PC-3 (cell line): ENCODE data around the gene HDAC9. TPM values are rescaled to one million over a fixed set of nuclear protein-coding genes. Genes with fewer than 3 reads are reported as not detected.

ENCODE experiments used
- ATAC-seq: fragments of 200-7000 bp; cut with Tn5 transposase; 2 replicates; pipeline ENCODE4 v1.9.1; 2020; ENCODE audit warnings: mild to moderate bottlenecking, moderate library complexity
- BruUV-seq: library from RNA; stranded (reverse); fragments of 400-500 nt; replicated peaks from 2 replicates; lab custom pipeline; 2021; lab: Mats Ljungman, UMichigan
- CTCF ChIA-PET: fragments of 300-600 bp; sonication (Branson Sonifier 250); formaldehyde crosslinking; loops from one replicate; lab custom pipeline; 2022; ENCODE audit warnings: antibody characterized with exemption; lab: Charles Lee
- POLR2A ChIA-PET: fragments of 300-600 bp; sonication (Branson Sonifier 250); formaldehyde crosslinking; loops from one replicate; lab custom pipeline; 2022; ENCODE audit warnings: antibody characterized with exemption; ENCODE audit not compliant: unreplicated experiment; lab: Charles Lee
- DNase-seq: peaks from one replicate; pipeline ENCODE4 v3.0.0-alpha.2; 2015
- H2AFZ ChIP-seq: fragments of 300-600 bp; sonication (generic); 2 replicates; pipeline ENCODE4 v1.6.0; 2016; ENCODE audit warnings: antibody characterized with exemption, low read length
- H3F3A ChIP-seq: fragments of 300-600 bp; sonication (generic); one replicate; pipeline ENCODE4 v1.6.0; 2017; ENCODE audit warnings: antibody characterized with exemption, low read length, control low read depth, mild to moderate bottlenecking; ENCODE audit not compliant: unreplicated experiment
- H3K27ac ChIP-seq: fragments of 300-600 bp; sonication (generic); 2 replicates; pipeline ENCODE4 v1.5.1; 2016; ENCODE audit warnings: mild to moderate bottlenecking, low read length
- H3K27me3 ChIP-seq: fragments of 300-600 bp; sonication (generic); 2 replicates; pipeline ENCODE4 v1.6.1; 2016; ENCODE audit warnings: low read length, mixed read lengths
- H3K36me3 ChIP-seq: fragments of 300-600 bp; sonication (generic); 2 replicates; pipeline ENCODE4 v1.6.1; 2016; ENCODE audit warnings: low read depth, mixed run types, low read length, mixed read lengths
- H3K4me1 ChIP-seq: fragments of 300-600 bp; sonication (generic); 2 replicates; pipeline ENCODE4 v1.5.1; 2016; ENCODE audit warnings: low read length; ENCODE audit not compliant: insufficient read depth
- H3K4me2 ChIP-seq: fragments of 300-600 bp; sonication (generic); 2 replicates; pipeline ENCODE4 v1.6.0; 2016; ENCODE audit warnings: low read length
- H3K4me3 ChIP-seq: fragments of 300-600 bp; sonication (generic); 2 replicates; pipeline ENCODE4 v1.5.1; 2016; ENCODE audit warnings: mild to moderate bottlenecking, low read length, mixed read lengths
- H3K79me2 ChIP-seq: fragments of 300-600 bp; sonication (generic); 2 replicates; pipeline ENCODE4 v1.6.1; 2017; ENCODE audit warnings: low read length, mixed read lengths
- H3K9ac ChIP-seq: fragments of 300-600 bp; sonication (generic); 2 replicates; pipeline ENCODE4 v1.6.0; 2016; ENCODE audit warnings: mild to moderate bottlenecking, low read length
- H3K9me2 ChIP-seq: fragments of 300-600 bp; sonication (generic); replicated peaks from 2 replicates; pipeline ENCODE4 v1.6.1; 2016; ENCODE audit warnings: mixed run types, low read length, mixed read lengths
- H3K9me3 ChIP-seq: fragments of 300-600 bp; sonication (generic); 2 replicates; pipeline ENCODE4 v1.6.1; 2016; ENCODE audit warnings: low read length, mixed read lengths
- H4K20me1 ChIP-seq: fragments of 300-600 bp; sonication (generic); 2 replicates; pipeline ENCODE4 v1.6.1; 2016; ENCODE audit warnings: low read length, mixed read lengths
- EZH2 ChIP-seq: fragments of 300-600 bp; sonication (generic); IDR thresholded peaks from one replicate; pipeline ENCODE4 v1.6.1; 2017; ENCODE audit warnings: antibody characterized with exemption, mild to moderate bottlenecking, low read length; ENCODE audit not compliant: unreplicated experiment
- EZH2phosphoT487 ChIP-seq: fragments of 300-600 bp; sonication (generic); IDR thresholded peaks from 2 replicates; pipeline ENCODE4 v1.6.1; 2018; ENCODE audit warnings: mild to moderate bottlenecking, antibody characterized with exemption, low read length, borderline replicate concordance
- intact Hi-C: fragments of 100-400 bp; cut with micrococcal nuclease; formaldehyde crosslinking; loops from 2 replicates; pipeline ENCODE4 v1.9.0; 2023
- total RNA-seq: library from RNA; depleted of rRNA; stranded (reverse); fragments of >200 nt; gene quantifications from 2 replicates; pipeline ENCODE4 v1.2.3, GENCODE V29; 2014
- TF ChIP-seq, protein P1 (sequence below): fragments of 300-600 bp; sonication (generic); conservative IDR thresholded peaks from 2 replicates; pipeline ENCODE4 v1.5.1; 2017; ENCODE audit warnings: antibody characterized with exemption, low read depth, mild to moderate bottlenecking, low read length

Gene HDAC9
- total RNA-seq, 1 experiment from 2014 or later: 7.8 TPM

GRCh38 chr7:18520450-18521235 is 25.1 kb downstream of the HDAC9 start:
- 0 out of 2 replicates have a peak overlapping the region, but pooled peaks have one; percentile 0 for H3K4me3 ChIP-seq
- H3K79me2 ChIP-seq: no peaks in the 10 kb centered on the region
- H3K27me3 ChIP-seq: no peaks in the 10 kb centered on the region
- peaks cover 15% of the 10 kb centered on the region for H3K4me1 ChIP-seq
- intact Hi-C loops: no loop called here
- CTCF ChIA-PET: interaction anchor here (0.5 to 1.2 kb wide), 4 partner anchors 33 to 163 kb away, joined by 3 to 5 read pairs (median 3); no protein-coding TSS in a partner anchor
- H3K9me3 ChIP-seq: no peaks in the 10 kb centered on the region
- 0 out of 2 replicates have a peak overlapping the region, but pooled peaks have one; percentile 2 for H3K27ac ChIP-seq
- DNase-seq (peak; percentile 68), ATAC-seq (peak; percentile 98)
- no TSS peak for BruUV-seq
- no peaks in the 10 kb centered on the region for H4K20me1 ChIP-seq
- H3K36me3 ChIP-seq: no peaks in the 10 kb centered on the region
- POLR2A ChIA-PET: interaction anchor here (0.7 to 1.3 kb wide), 2 partner anchors 12 to 130 kb away, joined by 4 to 8 read pairs; no protein-coding TSS in a partner anchor
- no peak for TF ChIP-seq EZH2
- TF ChIP-seq EZH2phosphoT487: no peak
- TF ChIP-seq, protein P1, sequence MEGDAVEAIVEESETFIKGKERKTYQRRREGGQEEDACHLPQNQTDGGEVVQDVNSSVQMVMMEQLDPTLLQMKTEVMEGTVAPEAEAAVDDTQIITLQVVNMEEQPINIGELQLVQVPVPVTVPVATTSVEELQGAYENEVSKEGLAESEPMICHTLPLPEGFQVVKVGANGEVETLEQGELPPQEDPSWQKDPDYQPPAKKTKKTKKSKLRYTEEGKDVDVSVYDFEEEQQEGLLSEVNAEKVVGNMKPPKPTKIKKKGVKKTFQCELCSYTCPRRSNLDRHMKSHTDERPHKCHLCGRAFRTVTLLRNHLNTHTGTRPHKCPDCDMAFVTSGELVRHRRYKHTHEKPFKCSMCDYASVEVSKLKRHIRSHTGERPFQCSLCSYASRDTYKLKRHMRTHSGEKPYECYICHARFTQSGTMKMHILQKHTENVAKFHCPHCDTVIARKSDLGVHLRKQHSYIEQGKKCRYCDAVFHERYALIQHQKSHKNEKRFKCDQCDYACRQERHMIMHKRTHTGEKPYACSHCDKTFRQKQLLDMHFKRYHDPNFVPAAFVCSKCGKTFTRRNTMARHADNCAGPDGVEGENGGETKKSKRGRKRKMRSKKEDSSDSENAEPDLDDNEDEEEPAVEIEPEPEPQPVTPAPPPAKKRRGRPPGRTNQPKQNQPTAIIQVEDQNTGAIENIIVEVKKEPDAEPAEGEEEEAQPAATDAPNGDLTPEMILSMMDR: no peak
- H3F3A ChIP-seq: no peaks in the 10 kb centered on the region
- peak overlapping the region; percentile 57 for H3K4me2 ChIP-seq
- no peak overlapping the region for H3K9ac ChIP-seq
- H2AFZ ChIP-seq: 0 out of 2 replicates have a peak overlapping the region, but pooled peaks have one; percentile 8
- H3K9me2 ChIP-seq: no peaks in the 10 kb centered on the region

- no peak overlapping the region for H3K9ac ChIP-seq
- 0 out of 2 replicates have a peak overlapping the region, but pooled peaks have one; percentile 0 for H3K4me3 ChIP-seq
- no peaks in the 10 kb centered on the region for H3F3A ChIP-seq
- H3K4me2 ChIP-seq: peak overlapping the region; percentile 57
- H3K4me1 ChIP-seq: peaks cover 15% of the 10 kb centered on the region
- no peaks in the 10 kb centered on the region for H3K9me2 ChIP-seq
- ATAC-seq (no peak), DNase-seq (no peak)
- H3K79me2 ChIP-seq: no peaks in the 10 kb centered on the region
- TF ChIP-seq, protein P1: no peak
- TF ChIP-seq EZH2phosphoT487: no peak
- TF ChIP-seq EZH2: no peak
- H3K9me3 ChIP-seq: no peaks in the 10 kb centered on the region
- ChIA-PET POLR2A (interaction anchor here (1.3 kb wide), 1 partner anchor 12 kb away, joined by 4 read pairs; no protein-coding TSS in a partner anchor), CTCF (interaction anchor here (1.2 kb wide), 1 partner anchor 32 kb away, joined by 3 read pairs; no protein-coding TSS in a partner anchor)
- no TSS peak for BruUV-seq
- no peaks in the 10 kb centered on the region for H3K36me3 ChIP-seq
- no peak overlapping the region for H3K27ac ChIP-seq
- 0 out of 2 replicates have a peak overlapping the region, but pooled peaks have one; percentile 8 for H2AFZ ChIP-seq
- H3K27me3 ChIP-seq: no peaks in the 10 kb centered on the region
- H4K20me1 ChIP-seq: no peaks in the 10 kb centered on the region
- intact Hi-C loops: no loop called here
Observed at GRCh38 chr7:18521236-18521589, 25.7 kb downstream of the HDAC9 start.
